Stimulated activated CD4-positive, alpha-beta T cell treated with anti-CD3 and anti-CD28 coated beads, Interleukin-4, amount 100 ng/mL, for 1 hour (primary cell): ENCODE data around the gene NEUROD1.
"Not testable (repeated sequence)": the region's sequence is repeated elsewhere in the genome, so short reads cannot be mapped to it uniquely, and the experiment has no call there.

ENCODE experiments used
- DNase-seq: peaks from one replicate; pipeline ENCODE4 v3.0.0-alpha.2; 2020

NEUROD1 gene

DNA sequence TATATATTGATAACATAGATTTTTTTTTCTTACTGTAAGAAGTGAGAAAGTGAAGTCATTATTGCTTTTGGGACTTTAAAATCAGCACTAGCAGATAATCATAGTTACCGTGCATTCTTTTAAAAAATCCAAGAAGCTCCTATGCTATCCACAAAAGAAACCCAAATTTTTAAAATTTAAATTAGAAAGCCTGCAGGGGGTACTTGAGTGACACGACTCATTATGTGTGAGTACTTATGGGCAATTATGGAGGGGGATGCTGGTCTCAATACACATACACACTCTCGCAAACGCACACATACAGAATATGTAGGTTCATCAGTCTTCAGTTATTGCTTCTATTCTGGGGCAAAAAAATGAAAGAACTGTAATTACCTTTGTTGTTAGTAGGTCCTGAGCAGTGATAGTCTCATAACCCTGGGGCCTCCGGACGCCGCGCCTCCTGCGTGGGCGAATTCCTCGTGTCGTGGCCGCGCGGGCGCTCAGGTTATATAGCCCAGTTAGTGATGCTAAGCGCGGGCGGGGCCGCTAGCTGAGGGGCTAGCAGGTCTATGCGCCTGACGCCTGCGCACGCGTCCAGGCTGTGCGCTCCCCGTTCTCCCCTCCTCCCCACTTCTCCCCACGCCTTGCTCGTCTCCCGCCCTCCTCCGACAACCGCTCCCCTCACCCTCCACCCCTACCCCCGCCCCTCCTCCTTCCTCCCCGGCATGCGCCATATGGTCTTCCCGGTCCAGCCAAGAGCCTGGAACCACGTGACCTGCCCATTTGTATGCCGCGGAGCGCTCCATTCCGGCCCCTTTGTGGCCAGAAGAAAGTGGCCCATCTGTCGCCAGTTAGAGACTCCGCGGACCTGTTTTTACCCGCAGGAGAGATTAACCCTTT, at the start of gene NEUROD1:
NEUROD1 (minus strand) TSS at position 463 of the 882 bp plus-strand sequence. CDS start 1,657 bp downstream, outside the sequence.
- no peak for DNase-seq

DNA sequence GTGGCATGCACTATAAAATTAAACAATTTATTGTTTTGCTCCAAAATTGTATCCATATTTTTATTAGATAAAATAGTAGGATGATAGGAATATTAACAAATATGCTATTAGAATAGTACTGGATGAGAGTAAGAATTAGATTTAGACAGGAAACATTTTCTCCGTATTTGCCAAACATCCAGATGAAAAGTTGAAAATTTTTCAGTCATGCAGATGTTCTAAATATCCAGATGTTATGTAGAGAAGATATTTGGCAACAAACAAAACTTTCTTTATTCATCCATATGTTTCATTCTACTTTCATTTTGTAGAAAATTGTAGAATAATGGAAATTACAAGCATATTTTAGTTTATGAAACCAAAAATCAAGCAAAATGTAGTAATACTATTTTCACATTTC, 45.2 kb upstream of the NEUROD1 start:
- DNase-seq, result no peak

DNA sequence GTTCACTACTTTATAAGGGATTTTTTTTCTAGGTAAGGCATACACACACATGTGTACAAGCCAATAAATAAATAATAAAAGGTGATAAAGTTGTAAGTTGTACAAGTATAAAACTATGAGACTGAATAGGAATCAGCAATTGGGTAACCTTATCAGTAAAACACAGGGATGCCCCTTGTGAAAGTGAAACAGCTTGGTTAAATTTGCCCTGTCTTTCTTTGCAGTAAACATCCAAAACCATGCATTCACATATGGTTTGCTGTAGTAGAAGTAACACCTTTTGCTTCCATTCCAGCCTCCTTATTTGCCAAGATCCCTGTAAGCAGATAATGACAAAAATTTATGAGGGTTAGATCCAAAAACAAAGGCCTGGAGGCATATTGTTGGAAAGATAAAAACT, 44.3 kb upstream of the NEUROD1 start:
- DNase-seq, result no peak

DNA sequence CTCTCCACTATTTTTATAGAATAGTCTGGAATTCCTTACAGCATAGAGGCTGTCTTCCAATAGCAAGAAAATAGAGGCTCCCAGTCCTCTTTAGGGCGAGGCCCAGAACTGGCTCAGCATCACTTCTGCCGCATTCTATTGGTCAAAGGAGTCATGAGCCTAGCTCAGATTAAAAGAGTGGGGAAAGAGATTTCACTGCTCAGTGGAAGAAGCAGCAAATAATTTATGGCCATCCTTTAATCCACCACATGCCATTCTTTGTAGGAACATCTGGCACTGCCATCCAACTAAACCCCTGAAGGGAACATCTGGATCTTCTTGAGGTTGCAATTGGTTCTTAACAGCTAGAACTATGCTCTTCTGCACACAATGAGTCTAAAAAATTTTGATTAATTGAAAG, 43.4 kb upstream of the NEUROD1 start:
- no peak for DNase-seq

DNA sequence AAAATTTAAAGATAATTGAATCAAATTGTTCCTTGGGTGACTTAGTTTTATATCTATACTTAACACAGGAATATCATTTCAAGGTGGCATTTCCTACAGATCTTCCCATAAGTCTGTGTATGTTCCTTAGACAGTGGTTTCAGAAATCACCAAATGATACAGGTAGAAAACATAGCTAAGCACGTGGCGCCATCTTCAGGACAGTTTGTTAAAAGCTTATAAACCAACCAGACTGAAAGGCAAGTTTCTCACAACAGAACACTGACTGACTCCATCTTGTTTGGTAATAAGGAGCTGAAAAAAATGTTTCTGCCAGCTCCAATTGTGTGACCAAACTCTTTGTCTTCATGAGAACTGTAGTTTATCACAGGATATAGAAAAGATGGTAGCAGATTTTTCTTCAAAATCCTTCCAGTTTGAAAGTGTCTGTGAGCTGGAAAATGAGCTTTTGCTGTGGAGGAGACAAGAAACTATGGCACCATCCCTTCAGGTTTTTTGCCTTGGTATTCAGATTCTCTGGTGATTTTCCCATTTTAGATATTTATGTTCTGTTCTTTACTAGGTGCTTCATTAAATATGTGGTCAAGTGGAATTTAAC, 34.8 kb upstream of the NEUROD1 start:
- peak; percentile 62 for DNase-seq

DNA sequence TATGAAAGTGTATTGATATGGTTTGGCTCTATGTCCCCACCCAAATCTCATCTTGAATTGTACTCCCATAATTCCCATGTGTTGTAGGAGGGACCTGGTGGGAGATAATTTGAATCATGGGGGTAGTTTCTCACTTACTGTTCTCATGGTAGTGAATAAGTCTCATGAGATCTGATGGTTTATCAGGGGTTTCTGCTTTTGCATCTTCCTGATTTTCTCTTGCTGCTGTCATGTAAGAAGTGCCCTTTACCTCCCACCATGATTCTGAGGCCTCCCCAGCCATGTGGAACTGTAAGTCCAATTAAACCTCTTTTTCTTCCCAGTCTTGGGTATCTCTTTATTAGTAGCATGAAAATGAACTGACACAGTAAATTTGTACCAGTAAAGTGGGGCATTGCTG, 30.7 kb upstream of the NEUROD1 start:
- not testable (repeated sequence) for DNase-seq

DNA sequence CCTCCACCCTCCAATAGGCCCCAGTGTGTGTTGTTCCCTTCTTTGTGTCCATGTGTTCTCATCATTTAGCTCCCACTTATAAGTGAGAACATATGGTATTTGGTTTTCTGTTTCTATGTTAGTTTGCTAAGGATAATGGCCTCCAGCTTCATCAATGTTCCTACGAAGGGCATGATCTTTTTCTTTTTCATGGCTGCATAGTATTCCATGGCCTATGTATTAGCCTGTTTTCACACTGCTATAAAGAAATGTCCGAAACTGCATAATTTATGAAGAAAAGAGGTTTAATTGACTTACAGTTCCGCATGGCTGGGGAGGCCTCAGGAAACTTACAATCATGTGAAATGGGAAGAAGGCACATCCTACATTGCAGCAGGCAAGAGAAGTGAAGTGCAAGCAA, 22.2 kb upstream of the NEUROD1 start:
- not testable (repeated sequence) for DNase-seq

DNA sequence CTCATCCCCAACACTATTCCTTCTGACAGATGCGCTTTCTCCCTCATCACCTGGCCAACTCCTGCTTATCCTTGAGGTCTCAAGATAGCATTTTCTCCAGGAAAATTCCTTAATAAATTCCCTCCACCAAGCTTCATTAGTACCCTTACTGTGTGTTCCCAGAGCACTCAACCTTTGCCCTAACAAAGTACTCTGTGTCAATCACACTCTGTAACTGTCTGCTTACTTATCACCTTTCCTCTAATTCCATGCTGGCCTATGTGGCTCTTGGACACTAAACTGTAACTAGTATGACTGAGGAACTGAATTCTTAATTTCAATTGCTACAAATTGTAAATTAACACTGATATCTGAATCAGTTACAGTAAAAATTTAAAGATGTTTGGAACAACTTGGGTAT, 17.9 kb upstream of the NEUROD1 start:
- DNase-seq, result no peak

DNA sequence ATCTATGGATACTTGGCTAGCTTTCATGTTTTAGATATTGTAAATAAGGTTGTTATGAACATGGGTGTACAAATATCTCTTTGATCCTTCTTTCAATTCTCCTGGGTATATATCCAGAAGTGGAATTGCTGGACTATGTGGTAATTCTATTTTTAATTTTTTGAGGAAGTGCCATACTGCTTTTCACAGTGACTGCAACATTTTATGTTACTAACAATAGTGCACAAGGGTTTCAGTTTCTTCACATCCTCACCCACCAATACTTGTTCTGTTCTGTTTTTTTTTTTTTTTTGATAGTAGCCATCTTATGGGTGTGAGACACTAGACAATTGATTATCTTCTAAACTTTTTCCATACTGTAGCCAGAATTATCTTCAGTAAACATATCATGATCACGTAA, 17.3 kb upstream of the NEUROD1 start:
- DNase-seq, result no peak

DNA sequence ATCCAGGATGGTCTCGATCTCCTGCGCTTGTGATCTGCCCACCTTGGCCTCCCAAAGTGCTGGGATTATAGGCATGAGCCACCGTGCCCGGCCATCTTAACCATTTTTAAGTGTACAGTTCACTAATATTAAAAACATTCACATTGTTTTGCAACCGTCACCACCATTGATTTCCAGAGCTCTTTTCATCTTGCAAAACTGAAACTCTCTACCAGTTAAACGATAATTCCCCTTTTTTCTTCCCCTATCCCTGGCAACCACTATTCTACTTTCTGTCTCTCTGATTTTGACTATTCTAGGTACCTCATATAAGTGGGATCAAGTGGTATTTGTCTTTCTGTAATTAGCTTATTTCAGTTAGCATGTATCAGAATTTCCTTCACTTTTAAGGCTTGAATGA, 16.8 kb upstream of the NEUROD1 start:
- DNase-seq, result no peak

DNA sequence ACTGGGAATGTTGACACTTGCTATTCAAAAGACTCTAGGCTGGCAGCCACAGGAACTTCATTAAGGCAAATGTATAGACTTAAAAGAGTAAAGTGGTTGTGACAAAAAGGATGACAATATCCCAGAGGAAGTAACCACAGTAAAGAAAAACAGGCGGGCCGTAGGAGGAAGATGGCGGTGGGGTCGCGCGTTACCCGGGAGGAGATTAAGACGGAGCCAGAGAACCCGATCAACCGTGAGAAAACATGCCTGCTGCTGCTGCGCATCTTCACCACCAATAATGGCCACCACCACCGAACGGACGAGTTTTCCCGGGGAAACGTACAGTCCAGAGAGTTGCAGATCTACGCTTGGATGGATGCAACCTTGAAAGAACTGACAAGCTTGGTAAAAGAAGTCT, 14.0 kb upstream of the NEUROD1 start:
- DNase-seq, result no peak

DNA sequence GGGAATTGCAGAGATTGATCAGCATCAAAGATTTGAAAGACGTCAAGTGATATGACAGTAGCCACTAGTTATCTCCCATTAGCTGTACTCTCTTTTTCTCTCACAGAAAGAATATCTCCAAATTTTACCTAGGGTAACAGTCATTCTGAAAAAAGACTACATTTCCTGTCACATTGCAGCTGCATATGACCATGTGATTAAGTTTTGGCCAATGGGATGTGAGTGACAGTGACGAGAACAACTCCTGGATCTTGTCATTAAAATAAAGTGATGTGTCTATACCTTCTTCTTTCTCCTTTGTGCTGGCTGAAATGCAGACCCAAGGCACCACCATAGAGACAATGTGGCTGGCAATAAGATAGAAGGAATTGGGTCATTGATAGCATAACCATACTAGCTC, 10.5 kb upstream of the NEUROD1 start:
- DNase-seq, result no peak

DNA sequence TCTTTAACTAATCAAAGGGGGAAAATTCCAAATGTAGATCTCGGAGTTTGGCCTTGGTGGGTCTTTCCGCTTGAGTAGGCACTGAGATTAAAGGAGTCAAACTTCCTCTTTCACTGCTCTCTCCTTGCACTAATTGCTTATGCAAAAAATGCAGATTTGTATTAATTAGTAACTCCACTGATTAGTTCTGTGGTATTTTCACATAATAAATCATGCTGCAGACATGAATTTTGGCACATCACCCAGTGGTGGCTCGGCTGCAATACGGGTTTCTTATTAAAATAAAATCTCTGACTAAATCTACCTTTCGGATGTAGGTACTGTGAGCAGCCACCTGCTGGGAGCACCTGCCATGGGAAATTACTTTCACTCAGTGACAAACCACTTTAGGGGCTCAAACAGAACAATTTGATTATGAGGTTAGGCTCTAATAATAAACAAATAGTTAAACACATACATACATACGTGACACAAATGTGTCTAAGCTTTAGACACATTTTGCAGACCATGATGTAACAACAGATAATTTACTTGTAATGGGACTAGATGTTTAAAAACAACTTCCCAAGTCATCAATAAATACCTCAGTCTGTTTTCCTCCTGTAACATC, 6.4 kb upstream of the NEUROD1 start:
- DNase-seq, result no peak

DNA sequence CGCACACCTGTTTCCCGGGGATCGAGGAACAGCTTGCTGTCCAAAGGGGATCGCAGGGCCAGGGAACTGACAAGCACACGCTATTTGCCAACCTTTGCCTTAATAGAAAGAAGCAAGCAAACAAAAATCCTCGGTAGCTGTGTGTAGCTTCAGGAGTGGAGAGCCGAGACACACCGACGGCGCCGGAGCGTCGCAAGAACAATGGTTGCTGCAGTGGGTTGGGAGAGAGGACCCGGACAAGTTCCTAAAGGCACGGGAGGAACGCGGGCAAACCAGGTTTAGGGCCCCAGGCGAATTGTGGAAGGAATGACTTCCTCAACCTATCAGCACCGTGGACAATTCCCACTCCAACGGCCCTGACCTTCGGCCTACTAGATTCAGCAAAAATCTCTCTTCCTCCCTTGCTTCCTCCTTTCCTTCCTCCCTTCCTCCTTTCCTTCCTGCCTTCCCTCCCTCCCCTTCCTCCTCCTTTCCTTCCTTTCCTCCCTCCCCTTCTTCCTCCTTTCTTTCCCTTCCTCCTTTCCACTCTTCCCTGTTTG, 4.9 kb upstream of the NEUROD1 start:
- no peak for DNase-seq

DNA sequence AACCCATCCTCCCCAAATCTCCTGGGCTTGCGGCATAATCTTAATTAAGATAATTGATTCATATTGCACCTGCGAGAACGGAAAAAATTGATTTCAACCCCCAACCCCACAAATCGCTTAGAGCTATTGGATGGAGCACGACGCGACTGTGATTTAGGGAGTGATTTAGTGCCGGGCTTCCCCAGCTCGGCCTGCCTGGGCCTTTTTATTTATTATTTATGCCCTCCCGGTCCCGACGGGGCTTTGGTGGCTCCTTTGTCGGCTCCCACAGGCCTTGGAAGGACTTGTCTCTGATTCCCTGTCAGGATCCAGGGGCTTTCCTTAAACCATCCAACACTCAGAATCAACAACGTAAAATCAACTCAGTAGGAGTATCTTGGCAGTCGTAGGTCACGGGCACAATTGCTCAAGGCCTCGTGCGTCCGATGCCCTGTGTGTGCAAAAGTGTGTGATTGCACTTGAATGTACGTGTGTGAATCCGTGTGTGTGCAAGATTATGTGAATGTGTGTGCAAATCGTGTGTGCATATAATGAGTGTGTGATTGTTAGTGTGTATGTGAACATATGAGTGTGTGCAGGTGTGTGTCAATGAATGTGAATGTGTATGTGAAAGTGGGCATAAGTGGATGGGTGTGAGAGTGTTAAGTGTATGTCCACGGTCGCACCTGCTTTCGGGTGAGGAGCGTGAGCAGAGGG, 4.3 kb upstream of the NEUROD1 start:
- DNase-seq, result no peak

DNA sequence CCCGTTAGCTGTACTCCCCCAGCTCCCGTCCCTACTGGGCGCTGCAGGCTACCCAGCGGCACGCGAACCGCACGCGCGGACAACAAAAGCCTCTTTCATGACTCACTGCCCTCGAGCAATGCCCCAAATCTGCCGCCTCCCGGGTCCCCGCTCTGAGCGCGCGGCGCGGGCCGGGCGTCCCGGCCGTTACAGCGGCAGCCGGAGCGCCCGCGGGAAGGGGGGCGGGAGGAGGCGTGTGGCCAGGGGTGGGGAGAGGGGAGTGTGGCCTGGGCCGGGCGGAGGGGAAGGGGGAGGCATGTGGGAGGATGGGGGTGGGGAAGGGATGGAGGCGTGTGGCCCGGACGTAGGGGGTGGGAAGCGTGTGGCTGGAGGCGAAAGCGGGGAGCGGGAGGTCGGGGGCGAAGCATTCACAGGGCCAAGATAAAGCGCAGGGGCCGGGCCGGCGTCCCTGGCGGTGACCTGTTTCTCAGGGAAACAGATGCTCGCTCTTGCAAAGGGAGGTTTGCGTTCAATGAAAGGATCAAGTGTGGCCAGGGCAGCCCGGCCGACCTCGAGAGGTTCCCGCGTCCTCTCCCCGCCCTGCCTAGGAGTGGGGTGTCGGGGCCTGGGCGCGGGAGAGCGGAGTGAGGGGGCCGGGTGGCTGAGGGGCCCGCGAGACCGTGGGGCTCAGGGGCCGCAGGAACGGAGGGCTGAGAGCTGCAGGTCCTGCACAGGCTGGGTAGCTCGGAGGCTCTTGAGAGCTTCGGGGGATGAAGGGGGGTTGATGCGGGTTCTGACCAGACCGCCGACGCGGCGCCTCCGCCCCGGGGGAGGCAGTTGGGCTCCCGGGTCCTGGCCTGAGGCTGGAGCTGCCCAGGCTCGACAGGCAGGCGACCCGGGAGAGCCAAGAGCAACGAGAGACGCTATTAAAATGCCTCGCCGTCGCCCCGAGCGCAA, 3.5 kb upstream of the NEUROD1 start:
- no peak for DNase-seq

DNA sequence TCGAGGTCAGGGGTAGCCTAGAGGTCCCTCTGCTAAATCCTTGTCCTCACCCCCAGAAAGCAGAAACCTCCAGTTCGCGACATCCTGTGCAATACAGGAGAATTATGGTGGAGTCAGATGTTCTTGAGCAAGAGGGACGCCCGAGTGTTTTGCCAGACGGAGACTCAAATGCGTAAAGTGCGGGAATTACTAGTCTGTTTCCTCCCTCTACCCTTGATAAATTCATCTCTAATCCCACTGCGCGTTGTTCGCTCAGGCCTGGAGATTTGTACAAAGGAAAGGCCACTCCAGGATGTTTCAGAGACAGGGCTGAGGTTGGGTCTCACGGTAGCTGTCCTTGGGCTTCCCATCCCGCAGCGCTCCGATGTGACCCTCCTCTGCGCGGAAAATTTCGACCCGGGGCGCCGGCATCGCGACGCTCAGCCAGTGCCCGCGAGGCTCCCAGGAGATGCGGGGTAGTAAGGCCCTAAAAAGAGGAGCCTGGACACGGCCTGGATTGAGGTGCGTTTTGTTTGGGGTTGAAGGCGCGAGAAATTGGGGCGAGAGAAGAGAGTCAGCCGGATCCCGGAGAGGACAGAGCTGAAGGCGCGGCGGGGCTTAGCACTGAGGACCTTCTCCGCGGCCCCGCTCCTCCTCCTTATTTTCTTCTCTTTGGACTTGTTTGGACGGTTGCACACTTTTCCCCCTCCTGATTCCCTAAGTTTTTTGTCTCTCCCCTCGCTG, 2.6 kb upstream of the NEUROD1 start:
- no peak for DNase-seq

DNA sequence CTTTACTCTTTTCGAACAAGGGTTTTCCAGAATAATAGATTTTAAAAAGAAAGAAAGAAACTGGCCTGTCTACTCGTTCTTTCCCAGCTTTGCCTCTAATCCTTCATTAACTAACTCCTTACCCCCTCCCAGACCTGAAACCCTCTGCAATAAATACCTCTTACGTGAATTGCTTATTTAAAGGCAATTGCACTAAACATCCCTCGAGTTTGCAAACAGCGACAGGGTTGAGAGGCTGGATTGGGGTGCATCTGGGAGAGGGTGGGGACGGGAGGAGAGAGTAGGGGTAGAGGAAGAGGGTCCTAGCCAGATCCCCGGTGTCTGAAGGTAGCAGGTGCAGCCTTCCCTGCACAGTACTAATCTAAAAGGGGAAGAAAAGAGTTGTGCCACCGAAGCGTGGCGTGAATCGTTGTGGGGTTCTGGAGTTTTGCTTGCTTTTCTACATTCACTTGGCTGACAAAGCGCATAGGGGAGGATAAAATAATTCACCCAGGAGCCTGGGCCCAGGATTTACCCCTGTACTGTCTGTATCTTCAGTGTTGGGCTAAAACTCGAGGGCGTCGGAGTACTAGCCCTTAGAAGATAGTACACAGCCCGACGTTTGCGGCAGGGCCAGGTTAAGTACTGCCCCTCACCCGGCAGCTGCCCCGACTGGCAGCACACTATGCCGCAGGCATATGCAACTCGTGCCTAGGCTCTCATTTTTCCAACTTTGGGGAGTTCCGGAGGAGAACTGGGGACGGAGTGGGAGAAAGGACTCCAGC, 1.9 kb upstream of the NEUROD1 start:
- no peak for DNase-seq

DNA sequence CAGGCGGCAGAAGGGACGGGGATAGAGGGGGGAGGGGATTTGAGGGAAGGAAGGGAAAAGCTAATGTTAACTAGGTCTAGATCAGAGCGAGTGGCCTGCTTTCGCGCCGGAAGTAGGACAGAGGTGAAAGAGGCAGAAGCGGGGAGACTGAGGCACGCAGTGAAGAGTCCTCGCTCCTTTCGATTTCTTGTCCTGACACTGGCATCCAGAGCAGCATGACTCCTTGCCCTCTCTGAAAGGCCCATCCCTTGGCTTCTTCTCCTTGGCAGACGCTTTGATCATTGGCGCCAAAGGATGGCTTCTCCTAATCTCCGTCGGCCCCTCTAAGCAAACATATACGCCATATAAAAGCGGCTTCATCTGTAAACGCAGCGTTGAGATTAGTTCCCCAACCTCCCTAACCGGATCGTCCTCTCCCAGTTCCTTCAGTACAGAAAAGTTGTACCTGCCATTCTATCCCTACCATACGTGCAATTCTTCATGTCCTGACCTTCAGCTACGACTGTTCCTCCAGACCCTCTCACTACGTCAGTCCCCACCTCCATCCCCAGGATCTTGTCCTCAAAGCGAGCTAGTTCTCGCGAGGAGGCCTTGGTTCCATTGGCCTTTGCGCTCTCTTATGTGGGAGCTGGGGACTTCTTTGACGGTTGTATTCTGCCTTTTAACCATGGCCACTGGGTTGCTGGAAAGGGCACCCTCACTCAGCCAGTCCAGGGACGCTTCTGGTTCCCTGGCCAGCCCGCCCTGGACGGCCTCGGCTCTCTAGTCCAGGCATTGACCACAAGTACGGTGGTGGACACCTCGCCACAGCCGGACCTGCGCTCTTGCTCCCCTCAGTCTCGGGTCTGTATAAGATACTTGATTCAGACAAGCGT, 857 bp upstream of the NEUROD1 start:
- DNase-seq, result no peak
